GM21737 (cell line): ENCODE results near the gene TCF12.

Source experiments
- ATAC-seq: cut with Tn5 transposase; IDR thresholded peaks from one replicate; pipeline ENCODE4 v1.9.1; 2021; ENCODE audit warnings: mild to moderate bottlenecking, moderate library complexity; ENCODE audit not compliant: unreplicated experiment

TCF12 gene

GRCh38 chr15:57236561-57237300, 318.3 kb downstream of the TCF12 start:
- no peak for ATAC-seq

DNA sequence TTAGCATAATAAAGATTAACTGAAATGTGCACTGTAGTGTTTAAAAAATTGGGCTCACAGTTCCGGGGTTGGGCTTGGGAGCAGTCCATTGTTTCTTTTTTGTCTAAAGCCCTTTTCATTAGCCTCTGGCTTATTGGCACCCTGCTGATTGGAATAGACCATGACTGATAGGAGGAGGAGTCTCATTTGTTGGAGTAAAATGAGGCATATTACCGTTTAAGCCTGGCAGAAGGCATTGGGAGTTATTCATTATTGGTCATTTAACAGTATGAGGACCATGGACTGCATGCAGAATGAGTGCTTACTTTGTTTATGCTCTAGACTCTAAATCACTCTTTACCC, 318.8 kb downstream of the TCF12 start:
- no peak for ATAC-seq

DNA sequence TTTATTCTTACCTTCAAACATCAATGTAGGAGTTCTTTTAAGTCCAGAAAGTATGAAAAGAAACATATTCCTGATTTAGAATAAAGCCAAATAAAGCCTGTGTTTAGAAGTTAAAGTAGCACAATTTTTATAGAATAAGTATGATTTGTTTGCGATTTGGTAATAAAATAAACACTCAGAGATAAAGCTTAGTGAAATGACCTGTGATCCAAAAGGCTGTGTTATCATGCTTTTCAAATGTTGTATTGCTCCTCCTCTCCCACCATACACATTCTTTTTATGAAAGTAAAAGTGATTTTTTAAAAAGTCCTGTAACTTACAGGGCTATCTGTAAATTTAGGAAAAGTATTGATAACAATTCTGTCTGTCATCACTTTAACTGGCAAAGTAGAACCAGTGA, 319.2 kb downstream of the TCF12 start:
- ATAC-seq, result no peak

- no peak for ATAC-seq
Observed at GRCh38 chr15:57245130-57245529, 326.7 kb downstream of the TCF12 start.

GRCh38 chr15:57245714-57246113, 327.3 kb downstream of the TCF12 start:
- ATAC-seq, result no peak

DNA sequence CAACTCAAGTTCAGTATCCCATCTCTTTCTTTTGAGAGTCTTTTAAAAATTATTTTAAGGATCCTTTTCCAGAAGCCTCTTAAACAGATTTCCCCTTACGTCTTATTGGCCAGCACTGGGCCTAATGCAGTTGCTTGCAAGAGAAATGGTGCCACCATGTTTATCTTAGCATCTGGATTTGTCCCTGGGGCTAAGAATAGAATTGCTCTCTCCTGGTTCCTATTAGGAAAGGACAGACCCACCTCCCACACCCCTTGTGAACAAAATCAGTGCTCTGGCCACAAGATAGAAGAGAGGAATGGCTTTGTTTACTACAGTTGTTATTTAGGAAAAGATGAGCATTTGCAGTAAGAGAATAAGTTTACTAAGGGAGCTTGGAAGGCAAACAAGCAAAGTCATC, 329.6 kb downstream of the TCF12 start:
- no peak for ATAC-seq

DNA sequence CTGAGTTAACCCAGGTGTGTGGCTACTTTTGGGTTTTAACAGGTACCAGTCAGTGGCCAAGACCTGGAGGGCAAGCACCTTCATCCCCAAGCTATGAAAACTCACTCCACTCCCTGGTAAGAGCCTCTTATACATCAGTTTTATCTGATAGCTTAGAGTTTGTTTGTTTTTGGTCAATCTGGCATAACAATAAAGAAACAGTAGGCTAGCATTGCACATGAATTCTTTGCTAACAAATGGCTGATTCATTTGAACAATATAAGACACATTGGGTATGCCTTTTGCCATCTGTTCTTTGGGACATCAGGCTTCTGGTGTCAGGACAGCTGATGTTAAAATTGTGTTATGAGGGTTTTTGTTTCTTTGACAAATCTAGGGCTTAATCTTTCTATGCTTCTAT, 332.9 kb downstream of the TCF12 start:
- no peak for ATAC-seq

- no peak for ATAC-seq
Observed at GRCh38 chr15:57251941-57252340, 333.5 kb downstream of the TCF12 start.

- ATAC-seq, result no peak
Observed at GRCh38 chr15:57253082-57253481, 334.6 kb downstream of the TCF12 start.

- no peak for ATAC-seq
Observed at GRCh38 chr15:57253500-57253899, 335.1 kb downstream of the TCF12 start.

DNA sequence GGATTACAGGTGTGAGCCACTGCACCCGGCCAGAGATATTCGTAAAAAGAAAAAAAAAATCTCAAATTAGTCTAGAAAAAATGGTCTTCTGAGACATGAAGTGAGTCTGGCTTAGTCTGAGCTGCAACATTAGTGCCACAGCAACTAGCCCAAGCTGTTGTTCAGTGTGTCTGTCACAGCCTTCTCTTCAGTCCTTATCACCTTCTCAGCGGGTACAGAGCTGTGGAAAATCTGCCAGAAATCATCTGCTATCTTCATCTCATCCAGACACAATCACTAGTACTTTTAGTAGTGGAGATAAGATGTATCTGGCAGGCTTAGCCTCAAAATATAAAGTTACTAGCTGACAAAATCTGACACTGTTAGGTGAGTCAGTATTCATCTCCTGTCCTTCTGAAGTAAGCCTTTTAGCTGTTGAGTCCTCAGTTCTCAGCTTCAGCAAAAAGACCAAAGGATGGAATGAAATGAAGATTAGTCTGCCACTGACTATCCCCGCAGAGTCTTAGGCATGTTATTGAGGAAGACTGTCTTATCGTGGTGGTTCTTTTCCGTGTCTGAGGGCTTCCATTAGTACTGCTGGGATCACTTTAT, 337.4 kb downstream of the TCF12 start:
- ATAC-seq, result no peak

DNA sequence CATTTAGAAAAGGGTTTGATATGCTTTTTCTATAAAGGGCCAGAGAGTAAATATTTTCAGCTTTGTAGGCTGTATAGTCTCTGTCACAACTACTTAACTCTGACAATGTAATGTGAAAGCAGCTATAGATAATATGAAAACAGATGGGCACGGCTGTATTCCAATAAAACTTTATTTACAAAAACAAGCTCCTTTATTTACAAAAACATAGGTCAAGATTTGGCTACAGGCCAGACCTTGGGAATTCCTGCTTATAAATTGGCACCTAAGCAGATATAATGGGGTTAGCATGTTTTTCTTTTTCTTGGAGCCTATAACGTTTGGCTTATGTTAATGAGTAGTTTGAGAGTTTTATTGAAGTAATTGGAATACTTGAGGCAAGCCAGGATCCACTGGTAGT, 338.5 kb downstream of the TCF12 start:
- ATAC-seq, result no peak

GRCh38 chr15:57259568-57260040, 341.2 kb downstream of the TCF12 start:
- no peak for ATAC-seq

DNA sequence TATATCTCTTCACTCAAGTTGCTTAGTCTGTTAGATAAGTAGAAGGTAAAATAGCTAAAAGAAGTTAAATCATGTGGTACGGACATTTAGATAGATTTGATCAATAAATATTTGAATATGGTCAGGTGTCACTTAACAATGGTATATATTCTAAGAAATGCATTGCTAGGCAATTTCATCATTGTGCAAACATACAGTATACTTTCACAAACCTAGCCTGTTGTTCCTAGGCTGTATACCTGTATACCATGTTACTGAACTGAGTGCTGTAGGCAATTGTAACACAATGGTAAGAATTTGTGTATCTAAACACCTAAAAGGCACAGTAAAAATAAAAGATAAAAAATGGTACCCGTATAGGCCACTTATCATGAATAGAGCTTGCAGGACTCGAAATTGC, 345.1 kb downstream of the TCF12 start:
- no peak for ATAC-seq

- ATAC-seq, result no peak
Observed at GRCh38 chr15:57272771-57273357, 354.4 kb downstream of the TCF12 start.

GRCh38 chr15:57273402-57273801, 355.0 kb downstream of the TCF12 start:
- ATAC-seq, result no peak

DNA sequence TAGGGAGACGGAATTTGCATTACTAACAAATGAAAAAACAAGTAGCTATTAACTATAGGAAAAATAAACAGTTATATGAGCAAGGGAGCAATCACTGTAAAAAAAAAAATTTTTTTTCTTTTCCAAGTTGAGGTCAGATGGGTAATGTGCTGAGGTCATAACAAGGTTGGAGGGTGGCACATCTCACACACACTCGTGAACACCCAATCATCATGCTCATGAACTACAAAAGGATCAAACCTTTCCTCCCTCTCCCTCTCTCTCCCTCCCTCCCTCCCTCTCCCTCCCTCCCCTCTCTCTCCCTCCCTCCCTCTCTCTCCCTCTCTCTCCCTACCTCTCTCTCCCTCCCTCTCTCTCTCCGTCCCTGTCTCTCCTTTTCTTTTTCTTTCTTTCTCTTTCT, 360.0 kb downstream of the TCF12 start:
- ATAC-seq, result no peak

DNA sequence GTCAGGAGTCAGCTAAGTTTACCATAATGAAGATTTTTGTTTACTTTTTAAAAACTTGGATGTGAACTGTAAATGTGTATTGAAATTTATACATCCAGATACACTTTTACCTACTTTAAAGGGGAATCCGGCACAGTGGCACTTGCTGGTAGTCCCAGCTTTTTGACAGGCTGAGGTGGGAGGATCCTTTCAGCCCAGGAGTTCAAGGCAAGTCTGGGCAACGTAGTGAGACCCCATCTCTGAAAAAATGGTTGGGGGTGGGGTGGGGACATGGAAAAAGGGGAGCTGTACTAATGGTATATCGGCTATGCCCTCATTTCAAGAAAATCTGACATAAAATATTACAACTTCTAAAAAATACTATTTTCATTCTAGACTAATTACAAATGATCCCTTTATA, 362.0 kb downstream of the TCF12 start:
- ATAC-seq, result no peak

DNA sequence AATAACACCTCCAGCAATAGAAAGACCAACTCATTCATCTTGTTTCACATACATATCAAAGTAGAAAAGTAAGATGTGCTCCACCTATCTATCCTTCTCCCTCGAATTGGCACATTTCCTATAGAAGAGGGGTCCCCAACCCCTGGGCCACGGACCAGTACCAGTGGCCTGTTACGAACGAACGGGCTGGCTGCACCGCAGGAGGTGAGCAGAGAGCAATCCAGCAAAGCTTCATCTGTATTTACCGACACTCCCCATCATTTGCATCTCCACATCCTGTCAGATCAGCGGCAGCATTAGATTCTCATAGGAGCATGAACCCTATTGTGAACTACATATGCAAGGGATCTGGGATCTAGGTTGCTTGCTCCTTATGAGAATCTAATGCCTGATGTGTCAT, 362.9 kb downstream of the TCF12 start:
- no peak for ATAC-seq

- no peak for ATAC-seq
Observed at GRCh38 chr15:57282686-57283085, 364.2 kb downstream of the TCF12 start.

DNA sequence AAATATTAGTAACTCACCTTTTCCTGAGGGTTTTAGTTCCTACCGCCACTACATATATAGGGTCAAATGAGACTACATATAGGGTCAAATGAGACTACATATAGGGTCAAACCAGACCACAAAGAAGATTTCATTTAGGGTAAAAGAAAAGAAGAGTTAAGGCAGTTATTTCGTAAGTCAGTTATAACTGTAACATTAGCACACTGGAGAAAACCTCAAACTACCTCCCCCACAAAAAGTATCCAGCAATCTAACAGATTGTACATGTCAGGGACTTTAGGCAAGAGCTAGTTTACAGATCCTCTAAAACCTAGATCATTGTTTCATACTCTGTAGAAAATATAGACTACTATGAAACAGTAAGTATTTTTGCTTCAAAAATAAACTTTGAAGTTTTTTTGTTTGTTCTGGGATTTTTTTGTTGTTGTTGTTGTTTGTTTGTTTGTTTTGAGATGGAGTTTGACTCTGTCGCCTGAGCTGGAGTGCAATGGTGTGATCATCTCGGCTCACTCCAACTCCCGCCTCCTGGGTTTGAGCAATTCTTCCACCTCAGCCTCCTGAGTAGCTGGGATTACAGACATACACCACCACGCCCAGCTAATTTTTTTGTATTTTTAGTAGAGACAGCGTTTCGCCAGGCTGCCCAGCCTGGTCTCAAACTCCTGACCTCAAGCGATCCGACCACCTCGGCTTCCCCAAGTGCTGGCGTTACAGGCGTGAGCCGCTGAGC, 365.5 kb downstream of the TCF12 start:
- ATAC-seq, result no peak

- ATAC-seq, result peak; percentile 40
Observed at GRCh38 chr15:57284535-57284934, 366.1 kb downstream of the TCF12 start.
